ENCODE measurements around the gene HNRNPM.
"Not testable (repeated sequence)": the region's sequence is repeated elsewhere in the genome, so short reads cannot be mapped to it uniquely, and the experiment has no call there.

The HNRNPM gene

GRCh38 chr19:8425331-8425730 is 19.4 kb upstream of the HNRNPM start:
- not testable (repeated sequence) for DNase-seq (ENCODE audit: low read depth)

- no peak for DNase-seq (ENCODE audit: low read depth)
Measured at GRCh38 chr19:8426283-8426682, 18.5 kb upstream of the HNRNPM start.

GRCh38 chr19:8429044-8429443 is 15.7 kb upstream of the HNRNPM start:
- DNase-seq (ENCODE audit: low read depth), result no peak

- no peak for DNase-seq (ENCODE audit: low read depth)
Measured at GRCh38 chr19:8429826-8430225, 14.9 kb upstream of the HNRNPM start.

- DNase-seq (ENCODE audit: low read depth), result no peak
Measured at GRCh38 chr19:8430650-8431049, 14.1 kb upstream of the HNRNPM start.

GRCh38 chr19:8438236-8438635 is 6.5 kb upstream of the HNRNPM start:
- no peak for DNase-seq (ENCODE audit: low read depth)

GRCh38 chr19:8441725-8442544 is 2.8 kb upstream of the HNRNPM start:
- DNase-seq (ENCODE audit: low read depth), result no peak

- not testable (repeated sequence) for DNase-seq (ENCODE audit: low read depth)
Measured at GRCh38 chr19:8444140-8444676, 567 bp upstream of the HNRNPM start.

- DNase-seq (ENCODE audit: low read depth), result peak; percentile 49
Measured at GRCh38 chr19:8445488-8446001, 770 bp downstream of the HNRNPM start.

GRCh38 chr19:8446061-8446709 is 1.4 kb downstream of the HNRNPM start:
- no peak for DNase-seq (ENCODE audit: low read depth)

- DNase-seq (ENCODE audit: low read depth), result no peak
Measured at GRCh38 chr19:8449830-8450229, 5.1 kb downstream of the HNRNPM start.

GRCh38 chr19:8451377-8451776 is 6.6 kb downstream of the HNRNPM start:
- DNase-seq (ENCODE audit: low read depth), result no peak

GRCh38 chr19:8451885-8452284 is 7.1 kb downstream of the HNRNPM start:
- no peak for DNase-seq (ENCODE audit: low read depth)

- DNase-seq (ENCODE audit: low read depth), result no peak
Measured at GRCh38 chr19:8452446-8453123, 7.8 kb downstream of the HNRNPM start.

GRCh38 chr19:8453616-8454015 is 8.8 kb downstream of the HNRNPM start:
- DNase-seq (ENCODE audit: low read depth), result no peak

- DNase-seq (ENCODE audit: low read depth), result no peak
Measured at GRCh38 chr19:8454218-8454617, 9.4 kb downstream of the HNRNPM start.

- DNase-seq (ENCODE audit: low read depth), result no peak
Measured at GRCh38 chr19:8455018-8455417, 10.2 kb downstream of the HNRNPM start.

GRCh38 chr19:8456064-8456463 is 11.3 kb downstream of the HNRNPM start:
- no peak for DNase-seq (ENCODE audit: low read depth)

GRCh38 chr19:8457209-8457608 is 12.4 kb downstream of the HNRNPM start:
- DNase-seq (ENCODE audit: low read depth), result no peak

GRCh38 chr19:8457827-8458226 is 13.1 kb downstream of the HNRNPM start:
- DNase-seq (ENCODE audit: low read depth), result no peak

- no peak for DNase-seq (ENCODE audit: low read depth)
Measured at GRCh38 chr19:8458380-8458779, 13.6 kb downstream of the HNRNPM start.

GRCh38 chr19:8459095-8459494 is 14.3 kb downstream of the HNRNPM start:
- no peak for DNase-seq (ENCODE audit: low read depth)
